ENCODE measurements around the gene COQ8A.

DNA sequence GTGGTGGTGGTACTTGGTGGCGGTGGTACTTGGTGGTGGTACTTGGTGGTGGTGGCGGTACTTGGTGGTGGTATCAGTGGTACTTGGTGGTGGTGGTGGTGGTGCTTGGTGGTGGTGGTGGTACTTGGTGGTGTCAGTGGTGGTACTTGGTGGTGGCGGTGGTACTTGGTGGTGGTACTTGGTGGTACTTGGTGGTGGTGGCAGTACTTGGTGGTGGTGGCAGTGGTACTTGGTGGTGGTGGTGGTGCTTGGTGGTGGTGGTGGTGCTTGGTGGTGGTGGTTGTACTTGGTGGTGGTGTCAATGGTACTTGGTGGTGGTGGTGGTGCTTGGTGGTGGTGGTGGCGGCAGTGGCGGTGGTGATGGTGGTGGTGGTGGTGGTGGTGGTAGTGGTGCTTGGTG is 20.2 kb downstream of the COQ8A start:
- TF ChIP-seq, protein P1, sequence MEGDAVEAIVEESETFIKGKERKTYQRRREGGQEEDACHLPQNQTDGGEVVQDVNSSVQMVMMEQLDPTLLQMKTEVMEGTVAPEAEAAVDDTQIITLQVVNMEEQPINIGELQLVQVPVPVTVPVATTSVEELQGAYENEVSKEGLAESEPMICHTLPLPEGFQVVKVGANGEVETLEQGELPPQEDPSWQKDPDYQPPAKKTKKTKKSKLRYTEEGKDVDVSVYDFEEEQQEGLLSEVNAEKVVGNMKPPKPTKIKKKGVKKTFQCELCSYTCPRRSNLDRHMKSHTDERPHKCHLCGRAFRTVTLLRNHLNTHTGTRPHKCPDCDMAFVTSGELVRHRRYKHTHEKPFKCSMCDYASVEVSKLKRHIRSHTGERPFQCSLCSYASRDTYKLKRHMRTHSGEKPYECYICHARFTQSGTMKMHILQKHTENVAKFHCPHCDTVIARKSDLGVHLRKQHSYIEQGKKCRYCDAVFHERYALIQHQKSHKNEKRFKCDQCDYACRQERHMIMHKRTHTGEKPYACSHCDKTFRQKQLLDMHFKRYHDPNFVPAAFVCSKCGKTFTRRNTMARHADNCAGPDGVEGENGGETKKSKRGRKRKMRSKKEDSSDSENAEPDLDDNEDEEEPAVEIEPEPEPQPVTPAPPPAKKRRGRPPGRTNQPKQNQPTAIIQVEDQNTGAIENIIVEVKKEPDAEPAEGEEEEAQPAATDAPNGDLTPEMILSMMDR (conservative IDR thresholded peaks at IDR 0.05; ENCODE audit: low read length), result no peak
- no peak for TF ChIP-seq EZH2phosphoT487 (IDR thresholded peaks at IDR 0.05; ENCODE audit: borderline replicate concordance)
